A549 (cell line): Measurements from ENCODE around the gene LCN15. TPM values are rescaled to one million over a fixed set of nuclear protein-coding genes. Genes with fewer than 3 reads are reported as not detected.

ENCODE experiments used
- ATAC-seq, 2 experiments: fragments of 200-7000 bp in 1 of 2; fragments of >200 bp in 1 of 2; cut with Nextera tagmentation in 1 of 2; cut with Tn5 transposase in 1 of 2; 3 replicates each; pipeline versions ENCODE4 v1.8.0 to v1.9.1; 2018 to 2020; ENCODE audit warnings: mild to moderate bottlenecking in 1 of 2, moderate library complexity in 1 of 2
- CTCF ChIA-PET: fragments of 300-600 bp; sonication (Branson Sonifier 250); formaldehyde crosslinking; extraction: SDS; loops from one replicate; lab custom pipeline; 2021; ENCODE audit warnings: antibody characterized with exemption, inconsistent platforms; lab: Yijun Ruan, JAX
- POLR2A ChIA-PET: fragments of 350-600 bp; formaldehyde crosslinking; extraction: SDS; loops from one replicate; lab custom pipeline; 2021; ENCODE audit warnings: antibody characterized with exemption, inconsistent platforms; lab: Yijun Ruan, JAX
- DNase-seq, 2 experiments: peaks; one replicate each; pipeline versions ENCODE4 v3.0.0 to v3.0.0-alpha.2; 2011 to 2016; ENCODE audit warnings: low read depth in 1 of 2, low spot score in 1 of 2
- FAIRE-seq: peaks from 2 replicates; lab custom pipeline; 2011; peaks lifted over from hg19 to GRCh38; lab: Jason Lieb, UNC
- H3K27ac ChIP-seq, 2 experiments: fragments of >200 bp; sonication (Bioruptor Twin); formaldehyde crosslinking; 3 replicates each; pipeline ENCODE4 v1.5.1; 2016 to 2017
- H3K4me1 ChIP-seq: fragments of >200 bp; sonication (Bioruptor Twin); formaldehyde crosslinking; 3 replicates; pipeline ENCODE4 v1.6.1; 2016
- H3K4me2 ChIP-seq: fragments of >200 bp; sonication (Bioruptor Twin); formaldehyde crosslinking; 3 replicates; pipeline ENCODE4 v1.6.1; 2016
- H3K4me3 ChIP-seq: fragments of >200 bp; sonication (Bioruptor Twin); formaldehyde crosslinking; 3 replicates; pipeline ENCODE4 v1.5.1; 2016
- H3K9me3 ChIP-seq: fragments of >200 bp; sonication (Bioruptor Twin); formaldehyde crosslinking; 3 replicates; pipeline ENCODE4 v1.6.1; 2016
- BHLHE40 ChIP-seq: IDR thresholded peaks from 2 replicates; pipeline ENCODE4 v1.6.1; 2012; ENCODE audit warnings: low read depth, low read length, inconsistent platforms
- CEBPB ChIP-seq, 2 experiments: fragments of >200 bp in 1 of 2; sonication (Bioruptor Twin) in 1 of 2; formaldehyde crosslinking in 1 of 2; IDR thresholded peaks; 2 replicates each; pipeline ENCODE4 v1.6.1; 2012 to 2016
- EHMT2 ChIP-seq: fragments of 200-600 bp; sonication (generic); IDR thresholded peaks from 2 replicates; pipeline ENCODE4 v1.6.1; 2016; ENCODE audit warnings: antibody characterized with exemption, low read depth, mild to moderate bottlenecking, moderate library complexity
- FOSL2 ChIP-seq, 2 experiments: fragments of 450-650 bp in 1 of 2; fragments of >200 bp in 1 of 2; sonication (Bioruptor Twin) in 1 of 2; formaldehyde crosslinking; IDR thresholded peaks; 2 replicates each; pipeline versions ENCODE4 v1.5.0 to v1.6.1; 2016 to 2020; ENCODE audit warnings: mild to moderate bottlenecking in 1 of 2, moderate library complexity in 1 of 2
- GATA3 ChIP-seq: IDR thresholded peaks from 2 replicates; pipeline ENCODE4 v1.6.1; 2012; ENCODE audit warnings: borderline replicate concordance
- HOXA7 ChIP-seq: fragments of 250-450 bp; sonication (Bioruptor Pico); IDR thresholded peaks from 2 replicates; pipeline ENCODE4 v1.5.0; 2020; ENCODE audit warnings: mild to moderate bottlenecking, moderate library complexity
- JUN ChIP-seq, 2 experiments: fragments of >200 bp; sonication (Bioruptor Twin); formaldehyde crosslinking; IDR thresholded peaks; 2 replicates in 1 of 2; 3 replicates in 1 of 2; pipeline ENCODE4 v1.6.1; 2016 to 2017
- JUNB ChIP-seq: fragments of >200 bp; sonication (Bioruptor Twin); formaldehyde crosslinking; IDR thresholded peaks from 2 replicates; pipeline ENCODE4 v1.6.1; 2016
- MAFK ChIP-seq: fragments of 450-650 bp; IDR thresholded peaks from 2 replicates; pipeline ENCODE4 v1.6.1; 2014; ENCODE audit not compliant: partially characterized antibody
- NPAS2 ChIP-seq: fragments of 250-450 bp; sonication (Bioruptor Pico); IDR thresholded peaks from 2 replicates; pipeline ENCODE4 v1.8.0; 2022; ENCODE audit warnings: mild to moderate bottlenecking, moderate library complexity, borderline replicate concordance
- POLR2A ChIP-seq: IDR thresholded peaks from 2 replicates; pipeline ENCODE4 v1.6.1; 2012; ENCODE audit warnings: mild to moderate bottlenecking, low read length
- RCOR1 ChIP-seq: fragments of 150-350 bp; IDR thresholded peaks from 2 replicates; pipeline ENCODE4 v1.6.1; 2014; ENCODE audit warnings: antibody characterized with exemption, low read length, low read depth
- RFX5 ChIP-seq: fragments of 450-650 bp; IDR thresholded peaks from 2 replicates; pipeline ENCODE4 v1.7.1; 2014; ENCODE audit warnings: antibody characterized with exemption, mild to moderate bottlenecking, moderate library complexity
- TP53 ChIP-seq: fragments of 250-450 bp; sonication (Bioruptor Pico); IDR thresholded peaks from 2 replicates; pipeline ENCODE4 v1.5.0; 2021; ENCODE audit warnings: mild to moderate bottlenecking, moderate library complexity
- ZC3H11A ChIP-seq: fragments of 450-650 bp; IDR thresholded peaks from 2 replicates; pipeline ENCODE4 v1.6.1; 2014; ENCODE audit warnings: antibody characterized with exemption, mild to moderate bottlenecking
- ZFP36 ChIP-seq: fragments of 450-650 bp; IDR thresholded peaks from 2 replicates; pipeline ENCODE4 v1.6.1; 2014; ENCODE audit warnings: borderline replicate concordance; ENCODE audit not compliant: partially characterized antibody
- ZNF302 ChIP-seq: fragments of 250-450 bp; sonication (Bioruptor Pico); IDR thresholded peaks from 2 replicates; pipeline ENCODE4 v1.9.0; 2021; ENCODE audit warnings: inconsistent platforms, mild to moderate bottlenecking, moderate library complexity
- WGBS: methylation state at CpG from one replicate; pipeline ENCODE4 v1.1.6; 2017; ENCODE audit errors: missing lambda C conversion rate; 5-methylcytosine and 5-hydroxymethylcytosine counted together
- polyA plus RNA-seq, 4 experiments: library from polyadenylated mRNA; depleted of rRNA in 3 of 4; stranded (reverse); fragments of >200 nt; fragmentation: RNase III in 1 of 4; extraction: RNeasy Plus Mini Kit Qiagen cat#74134 plus additional on column Dnase treatment in 1 of 4; gene quantifications; 2 replicates in 3 of 4; 3 replicates in 1 of 4; pipeline ENCODE4 v1.2.3, GENCODE V29; 2011 to 2017
- TF ChIP-seq, protein P1 (sequence below): IDR thresholded peaks from 2 replicates; pipeline ENCODE4 v1.6.1; 2012
- TF ChIP-seq, protein P2 (sequence below): IDR thresholded peaks from 2 replicates; pipeline ENCODE4 v1.6.1; 2012
- TF ChIP-seq, protein P3 (sequence below): fragments of >200 bp; sonication (Bioruptor Twin); formaldehyde crosslinking; IDR thresholded peaks from 3 replicates; pipeline ENCODE4 v1.6.1; 2016

Gene LCN15
- polyA plus RNA-seq, 2 of the 4 experiments (the other 2 are of a cell fraction): 0.09 to 0.10 TPM

DNA sequence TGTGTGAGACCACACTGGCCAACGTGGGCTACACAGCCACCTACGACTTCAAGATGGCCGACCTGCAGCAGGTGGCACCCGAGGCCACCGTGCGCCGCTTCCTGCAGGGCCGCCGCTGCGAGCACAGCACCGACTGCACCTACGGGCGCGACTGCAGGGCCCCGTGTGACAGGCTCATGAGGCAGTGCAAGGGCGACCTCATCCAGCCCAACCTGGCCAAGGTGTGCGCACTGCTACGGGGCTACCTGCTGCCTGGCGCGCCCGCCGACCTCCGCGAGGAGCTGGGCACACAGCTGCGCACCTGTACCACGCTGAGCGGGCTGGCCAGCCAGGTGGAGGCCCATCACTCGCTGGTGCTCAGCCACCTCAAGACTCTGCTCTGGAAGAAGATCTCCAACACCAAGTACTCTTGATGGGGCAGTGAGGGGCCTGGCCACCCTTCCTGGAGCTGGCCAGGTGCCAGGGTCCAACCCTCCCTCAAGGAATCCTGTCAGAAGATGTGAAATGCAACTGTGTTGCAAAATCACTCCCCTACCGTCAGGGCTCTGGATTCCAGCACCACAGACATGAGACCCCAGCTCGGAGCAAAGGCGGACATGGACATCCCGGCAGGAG lies 40.8 kb downstream of the LCN15 start:
- ChIA-PET POLR2A (interaction anchor here (1.2 kb wide), 1 partner anchor 10 kb away, joined by 4 read pairs; no protein-coding TSS in a partner anchor), CTCF (interaction anchor here (1.1 to 1.3 kb wide), 3 partner anchors 47 to 79 kb away, joined by 4 to 6 read pairs (median 5); no protein-coding TSS in a partner anchor)
- Histone ChIP-seq H3K4me2 (peak overlapping the region; percentile 97; the same call in 1 of the 3 replicates), H3K27ac (no peak overlapping the region), H3K9me3 (no peaks in the 10 kb centered on the region), H3K4me3 (no peak overlapping the region), H3K4me1 (peaks cover 75% of the 10 kb centered on the region)
- FAIRE-seq: no peak
- TF ChIP-seq JUN (IDR thresholded peaks at IDR 0.05) (peak in 1 of 2 experiments; percentile 35; a peak in 1 of 5 replicates), CEBPB (IDR thresholded peaks at IDR 0.05) (0 out of 4 replicates have a peak, but pooled peaks of 1 of the 2 experiments have one; percentile 22), GATA3 (peak; percentile 35), ZNF302 (CRISPR knock-in tag) (no peak), HOXA7 (no peak), RCOR1 (no peak), RFX5 (no peak), FOSL2 (IDR thresholded peaks at IDR 0.05) (no peak), FOSL2 (CRISPR knock-in tag; IDR thresholded peaks at IDR 0.05) (no peak), POLR2A (0 out of 2 replicates have a peak, but pooled peaks have one; percentile 0), ZC3H11A (no peak), ZFP36 (no peak), NPAS2 (CRISPR knock-in tag) (no peak), MAFK (no peak), EHMT2 (no peak), JUNB (no peak), BHLHE40 (no peak)
- TF ChIP-seq, protein P1, sequence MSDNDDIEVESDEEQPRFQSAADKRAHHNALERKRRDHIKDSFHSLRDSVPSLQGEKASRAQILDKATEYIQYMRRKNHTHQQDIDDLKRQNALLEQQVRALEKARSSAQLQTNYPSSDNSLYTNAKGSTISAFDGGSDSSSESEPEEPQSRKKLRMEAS: no peak; the same call in 1 of the 2 replicates
- TF ChIP-seq, protein P2, sequence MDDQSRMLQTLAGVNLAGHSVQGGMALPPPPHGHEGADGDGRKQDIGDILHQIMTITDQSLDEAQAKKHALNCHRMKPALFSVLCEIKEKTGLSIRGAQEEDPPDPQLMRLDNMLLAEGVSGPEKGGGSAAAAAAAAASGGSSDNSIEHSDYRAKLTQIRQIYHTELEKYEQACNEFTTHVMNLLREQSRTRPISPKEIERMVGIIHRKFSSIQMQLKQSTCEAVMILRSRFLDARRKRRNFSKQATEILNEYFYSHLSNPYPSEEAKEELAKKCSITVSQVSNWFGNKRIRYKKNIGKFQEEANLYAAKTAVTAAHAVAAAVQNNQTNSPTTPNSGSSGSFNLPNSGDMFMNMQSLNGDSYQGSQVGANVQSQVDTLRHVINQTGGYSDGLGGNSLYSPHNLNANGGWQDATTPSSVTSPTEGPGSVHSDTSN: 0 out of 2 replicates have a peak, but pooled peaks have one; percentile 2
- TF ChIP-seq, protein P3, sequence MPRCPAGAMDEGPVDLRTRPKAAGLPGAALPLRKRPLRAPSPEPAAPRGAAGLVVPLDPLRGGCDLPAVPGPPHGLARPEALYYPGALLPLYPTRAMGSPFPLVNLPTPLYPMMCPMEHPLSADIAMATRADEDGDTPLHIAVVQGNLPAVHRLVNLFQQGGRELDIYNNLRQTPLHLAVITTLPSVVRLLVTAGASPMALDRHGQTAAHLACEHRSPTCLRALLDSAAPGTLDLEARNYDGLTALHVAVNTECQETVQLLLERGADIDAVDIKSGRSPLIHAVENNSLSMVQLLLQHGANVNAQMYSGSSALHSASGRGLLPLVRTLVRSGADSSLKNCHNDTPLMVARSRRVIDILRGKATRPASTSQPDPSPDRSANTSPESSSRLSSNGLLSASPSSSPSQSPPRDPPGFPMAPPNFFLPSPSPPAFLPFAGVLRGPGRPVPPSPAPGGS: no peak
- no peak for ATAC-seq
- no peak for DNase-seq
- WGBS: 81% methylated on average over 6 of the region's 32 CpGs

DNA sequence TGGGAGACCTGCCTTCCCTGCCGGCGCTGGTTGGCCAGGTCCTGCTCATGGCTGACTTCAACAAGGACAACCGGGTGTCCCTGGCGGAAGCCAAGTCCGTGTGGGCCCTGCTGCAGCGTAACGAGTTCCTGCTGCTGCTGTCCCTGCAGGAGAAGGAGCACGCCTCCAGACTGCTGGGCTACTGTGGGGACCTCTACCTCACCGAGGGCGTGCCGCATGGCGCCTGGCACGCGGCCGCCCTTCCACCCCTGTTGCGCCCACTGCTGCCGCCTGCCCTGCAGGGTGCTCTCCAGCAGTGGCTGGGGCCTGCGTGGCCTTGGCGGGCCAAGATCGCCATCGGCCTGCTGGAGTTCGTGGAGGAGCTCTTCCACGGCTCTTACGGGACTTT lies 41.4 kb downstream of the LCN15 start:
- H3K4me1 ChIP-seq: peaks cover 75% of the 10 kb centered on the region
- CTCF ChIA-PET: interaction anchor here (1.0 to 1.3 kb wide), 3 partner anchors 22 to 78 kb away, joined by 3 to 6 read pairs (median 5); no protein-coding TSS in a partner anchor
- no peak for FAIRE-seq
- no peak overlapping the region for H3K4me2 ChIP-seq
- no peak overlapping the region for H3K27ac ChIP-seq
- peak in 1 of 2 experiments; percentile 53 for DNase-seq
- peak in 1 of 2 experiments; percentile 1; a peak in 1 of 6 replicates for ATAC-seq
- 81% methylated on average over 17 of the region's 24 CpGs for WGBS
- H3K4me3 ChIP-seq: no peak overlapping the region
- POLR2A ChIA-PET: interaction anchor here (1.2 kb wide), 1 partner anchor 10 kb away, joined by 4 read pairs; no protein-coding TSS in a partner anchor
- TF ChIP-seq POLR2A: peak; percentile 16; the same call in 1 of the 2 replicates
- TF ChIP-seq TP53 (CRISPR knock-in tag): no peak
- peak in 1 of 2 experiments; percentile 29; a peak in 2 of 5 replicates for TF ChIP-seq JUN (IDR thresholded peaks at IDR 0.05)
- TF ChIP-seq, protein P1: 0 out of 2 replicates have a peak, but pooled peaks have one; percentile 25
- H3K9me3 ChIP-seq: no peaks in the 10 kb centered on the region
